Mucosa of descending colon (tissue), 3 donors: ENCODE results near the gene ANO9. TPM values are rescaled to one million over a fixed set of nuclear protein-coding genes. Genes with fewer than 3 reads are reported as not detected.
A peak's percentile ranks its signal among the peaks of the same experiment; 100 is the strongest.
"Not testable (repeated sequence)": the region's sequence is repeated elsewhere in the genome, so short reads cannot be mapped to it uniquely, and the experiment has no call there.

Source experiments
- ATAC-seq: fragments of 200-7000 bp; cut with Tn5 transposase; one replicate; pipeline ENCODE4 v1.9.1; 2020; ENCODE audit warnings: mild to moderate bottlenecking, moderate library complexity
- DNase-seq, 3 donors: peaks; one replicate each; pipeline ENCODE4 v3.0.0-alpha.2; 2020
- H3K36me3 ChIP-seq: fragments of 200-600 bp; one replicate; pipeline ENCODE4 v1.8.0; 2021; ENCODE audit warnings: low read depth, mild to moderate bottlenecking
- H3K4me1 ChIP-seq: fragments of 200-600 bp; one replicate; pipeline ENCODE4 v1.8.0; 2021; ENCODE audit warnings: low read depth, mild to moderate bottlenecking
- H3K4me3 ChIP-seq: fragments of 200-600 bp; one replicate; pipeline ENCODE4 v1.8.0; 2021; ENCODE audit warnings: mild to moderate bottlenecking
- H3K9me3 ChIP-seq: fragments of 200-600 bp; one replicate; pipeline ENCODE4 v1.8.0; 2021; ENCODE audit warnings: mild to moderate bottlenecking
- intact Hi-C, 2 donors: fragments of 100-400 bp; cut with DNase I in 1 of 2; cut with micrococcal nuclease in 1 of 2; formaldehyde crosslinking; loops; one replicate each; pipeline versions ENCODE4 v1.11.0 to v1.11.1; 2022; cut with DNase I, micrococcal nuclease
- total RNA-seq, 3 donors: library from RNA; stranded (reverse); fragmentation: NEBNext Ultra II Directional in 2 of 3; extraction: Animal tissue kit (Norgen Biotek cat#: 25700) in 2 of 3; gene quantifications; one replicate each; pipeline versions ENCODE4 v1.2.1 to v1.2.4, GENCODE V29; 2021 to 2023
- TF ChIP-seq, protein P1 (sequence below): fragments of 200-600 bp; IDR thresholded peaks from one replicate; pipeline ENCODE4 v1.8.0; 2022; ENCODE audit warnings: antibody characterized with exemption, mild to moderate bottlenecking
- donor health status: DM: no; HTN: no; CAD: no; lungs with moderate emphysema.
- donor health status: DM: no; HTN: no; CAD: no.
- donor health status: DM: no; HTN: yes; CAD: no.

The ANO9 gene
- total RNA-seq, 3 donors from 2014 or later: 85.2 to 179 (median 131) TPM

DNA sequence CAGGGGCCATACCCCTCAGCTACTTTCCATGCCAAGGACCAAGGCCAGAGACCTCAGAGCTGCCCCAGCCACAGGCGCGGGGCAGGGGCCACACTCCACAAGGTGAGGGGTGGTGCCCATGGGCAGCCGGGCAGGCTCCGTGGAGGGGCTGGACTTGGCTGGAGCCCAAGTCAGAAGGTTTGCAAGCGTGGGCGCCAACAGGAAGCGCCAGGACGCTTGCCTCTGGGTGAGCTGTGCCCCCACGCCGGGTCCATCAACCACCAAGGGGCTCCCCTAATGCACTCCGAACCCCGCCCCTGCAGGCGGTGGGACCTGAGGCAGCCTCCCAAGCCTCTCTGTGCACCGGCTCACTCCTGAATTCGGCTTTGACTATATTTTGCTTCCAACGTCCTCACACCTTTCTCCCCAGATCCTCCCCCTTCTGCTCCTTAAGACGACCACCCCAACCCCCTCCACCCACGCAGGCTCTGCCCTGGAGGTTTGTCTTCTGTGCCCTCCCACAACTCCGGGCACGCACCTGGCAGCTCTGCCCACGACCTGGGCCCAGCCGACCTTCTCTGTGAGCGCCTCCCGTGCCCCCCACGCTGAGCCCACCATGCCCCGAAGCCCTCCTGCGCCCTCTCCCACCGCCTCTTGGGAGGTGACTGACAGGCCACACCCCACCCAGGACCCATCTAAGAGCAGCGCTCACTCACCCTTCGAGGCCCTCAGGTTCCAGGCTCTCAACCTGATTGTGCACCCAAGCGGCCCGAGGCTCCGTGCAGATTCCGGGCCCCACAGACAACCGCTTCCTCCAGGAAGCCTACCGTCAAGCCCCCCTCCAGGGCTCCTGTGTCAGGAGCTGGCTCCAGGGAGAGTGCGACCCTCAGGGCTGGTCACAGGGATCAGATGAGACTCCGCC lies 50.4 kb downstream of the ANO9 start:
- peaks cover 2% of the 10 kb centered on the region for H3K9me3 ChIP-seq
- peak in 1 of 3 donors; percentile 55 for DNase-seq
- no peak overlapping the region for H3K4me3 ChIP-seq
- ATAC-seq: no peak
- intact Hi-C loops: no loop called here
- TF ChIP-seq, protein P1, sequence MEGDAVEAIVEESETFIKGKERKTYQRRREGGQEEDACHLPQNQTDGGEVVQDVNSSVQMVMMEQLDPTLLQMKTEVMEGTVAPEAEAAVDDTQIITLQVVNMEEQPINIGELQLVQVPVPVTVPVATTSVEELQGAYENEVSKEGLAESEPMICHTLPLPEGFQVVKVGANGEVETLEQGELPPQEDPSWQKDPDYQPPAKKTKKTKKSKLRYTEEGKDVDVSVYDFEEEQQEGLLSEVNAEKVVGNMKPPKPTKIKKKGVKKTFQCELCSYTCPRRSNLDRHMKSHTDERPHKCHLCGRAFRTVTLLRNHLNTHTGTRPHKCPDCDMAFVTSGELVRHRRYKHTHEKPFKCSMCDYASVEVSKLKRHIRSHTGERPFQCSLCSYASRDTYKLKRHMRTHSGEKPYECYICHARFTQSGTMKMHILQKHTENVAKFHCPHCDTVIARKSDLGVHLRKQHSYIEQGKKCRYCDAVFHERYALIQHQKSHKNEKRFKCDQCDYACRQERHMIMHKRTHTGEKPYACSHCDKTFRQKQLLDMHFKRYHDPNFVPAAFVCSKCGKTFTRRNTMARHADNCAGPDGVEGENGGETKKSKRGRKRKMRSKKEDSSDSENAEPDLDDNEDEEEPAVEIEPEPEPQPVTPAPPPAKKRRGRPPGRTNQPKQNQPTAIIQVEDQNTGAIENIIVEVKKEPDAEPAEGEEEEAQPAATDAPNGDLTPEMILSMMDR: no peak
- H3K36me3 ChIP-seq: no peaks in the 10 kb centered on the region
- peaks cover 9% of the 10 kb centered on the region for H3K4me1 ChIP-seq

DNA sequence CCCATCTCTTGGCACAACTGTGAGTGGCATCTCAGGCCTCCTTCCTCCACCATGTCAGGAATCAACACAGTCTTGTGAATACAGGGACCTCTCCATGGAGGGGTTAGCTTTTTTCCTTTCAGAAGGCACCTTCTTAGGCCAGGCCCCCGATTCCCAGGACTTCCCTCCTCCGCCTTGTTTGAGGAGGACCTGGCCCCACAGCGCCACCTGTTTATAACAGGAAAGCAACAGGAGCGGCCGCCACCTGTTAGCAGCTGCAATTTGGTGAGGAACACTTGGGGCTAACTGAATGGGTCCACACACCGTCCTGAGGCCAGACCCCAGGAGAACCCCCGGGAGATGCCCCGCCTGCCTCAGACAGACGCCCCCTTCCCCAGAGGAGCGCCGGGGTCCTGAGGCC lies 51.6 kb downstream of the ANO9 start:
- TF ChIP-seq, protein P1: no peak
- H3K9me3 ChIP-seq: peaks cover 9% of the 10 kb centered on the region
- no peak overlapping the region for H3K4me3 ChIP-seq
- intact Hi-C loops: no loop called here
- DNase-seq: peak; percentile 59 to 77 (median 60)
- H3K4me1 ChIP-seq: peaks cover under 1% of the 10 kb centered on the region
- ATAC-seq: no peak
- no peaks in the 10 kb centered on the region for H3K36me3 ChIP-seq

DNA sequence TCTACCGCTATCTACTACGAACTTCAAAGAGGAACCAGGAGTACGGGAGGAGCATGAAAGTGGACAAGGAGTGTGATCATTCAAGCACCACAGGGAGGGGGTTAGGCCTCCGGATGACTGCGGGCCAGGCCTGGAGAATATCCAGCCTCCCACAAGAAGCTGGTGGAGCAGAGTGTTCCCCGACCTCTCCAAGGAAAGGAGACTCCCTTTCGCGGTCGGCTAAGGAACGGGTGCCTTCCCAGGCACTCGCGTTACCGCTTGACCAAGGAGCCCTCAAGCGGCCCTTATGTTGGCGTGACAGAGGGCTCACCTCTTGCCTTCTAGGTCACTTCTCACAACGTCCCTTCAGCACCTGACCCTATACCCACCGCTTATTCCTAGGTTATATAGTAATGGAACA lies 52.4 kb downstream of the ANO9 start:
- H3K4me3 ChIP-seq, H3K4me1 ChIP-seq, intact Hi-C loops, ATAC-seq, H3K36me3 ChIP-seq, DNase-seq, H3K9me3 ChIP-seq: not testable (repeated sequence)

DNA sequence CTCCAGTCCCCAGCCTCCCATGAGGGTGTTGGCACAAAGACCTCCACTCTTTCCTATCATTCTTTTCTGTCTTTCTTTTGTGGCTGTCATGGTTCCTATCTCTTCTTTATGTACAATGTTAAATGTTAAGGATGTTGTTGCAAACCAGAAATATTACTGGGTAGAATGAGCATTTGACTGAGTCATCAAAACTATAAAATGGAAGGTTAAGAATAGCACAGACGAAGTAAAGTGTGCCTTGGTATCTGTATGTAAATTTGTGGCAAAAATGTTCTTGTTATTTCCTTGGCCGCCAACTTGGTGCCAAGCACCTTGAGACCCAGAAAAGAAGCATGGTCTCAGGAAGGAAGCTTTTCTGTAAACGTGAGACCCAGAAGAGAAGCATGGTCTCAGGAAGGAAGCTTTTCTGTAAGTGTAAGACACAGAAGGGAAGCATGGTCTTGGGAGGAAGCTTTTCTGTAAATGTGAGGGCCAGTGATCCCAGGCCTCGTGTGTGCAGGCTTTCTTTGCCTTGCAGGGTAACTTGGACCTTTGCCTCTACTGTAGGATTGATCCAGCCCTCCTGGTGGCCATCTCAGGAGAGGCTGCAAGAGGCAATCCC lies 54.5 kb downstream of the ANO9 start:
- no peak overlapping the region for H3K4me3 ChIP-seq
- no peaks in the 10 kb centered on the region for H3K4me1 ChIP-seq
- TF ChIP-seq, protein P1: no peak
- intact Hi-C loops: no loop called here
- H3K36me3 ChIP-seq: no peaks in the 10 kb centered on the region
- H3K9me3 ChIP-seq: peaks cover 9% of the 10 kb centered on the region
- DNase-seq (no peak), ATAC-seq (no peak)

DNA sequence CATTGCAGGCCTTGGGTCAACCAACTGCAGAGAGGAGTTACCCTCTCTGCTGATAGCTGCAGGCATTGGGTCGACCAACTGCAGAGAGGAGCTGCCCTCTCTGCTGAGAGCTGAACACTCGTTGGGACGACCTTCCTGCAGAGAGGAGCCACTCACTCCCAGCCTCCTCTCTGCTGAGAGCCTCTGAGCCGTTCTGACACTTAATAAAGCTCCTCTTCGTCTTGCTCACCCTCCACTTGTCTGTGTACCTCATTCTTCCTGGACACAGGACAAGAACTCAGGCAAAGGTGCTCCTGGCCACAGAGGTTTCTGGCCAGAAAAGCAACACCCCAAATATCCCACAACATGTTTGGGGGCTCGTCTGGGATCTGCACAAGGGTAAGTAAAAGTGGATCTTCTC lies 55.3 kb downstream of the ANO9 start:
- Histone ChIP-seq H3K4me3 (no peak overlapping the region), H3K9me3 (peaks cover 9% of the 10 kb centered on the region), H3K36me3 (no peaks in the 10 kb centered on the region), H3K4me1 (no peaks in the 10 kb centered on the region)
- intact Hi-C loops: no loop called here
- DNase-seq (no peak), ATAC-seq (no peak)
- TF ChIP-seq, protein P1: no peak
